H1 (cell line): ENCODE data around the gene MYLK2. TPM values are rescaled to one million over a fixed set of nuclear protein-coding genes. Genes with fewer than 3 reads are reported as not detected.

Experiments used
- CTCF ChIA-PET: fragments of 300-600 bp; sonication (Branson Sonifier 250); formaldehyde crosslinking; loops from one replicate; lab custom pipeline; 2021; ENCODE audit not compliant: partially characterized antibody; lab: Charles Lee
- POLR2A ChIA-PET: fragments of 300-600 bp; sonication (Branson Sonifier 250); formaldehyde crosslinking; loops from one replicate; lab custom pipeline; 2021; ENCODE audit warnings: inconsistent platforms; ENCODE audit not compliant: partially characterized antibody; lab: Charles Lee
- DNase-seq, 2 experiments: peaks; one replicate each; pipeline versions ENCODE4 v3.0.0 to v3.0.0-alpha.2; 2010 to 2022; ENCODE audit warnings: low spot score in 2 of 2, low read depth in 1 of 2, mixed read lengths in 1 of 2
- FAIRE-seq: peaks from 2 replicates; lab custom pipeline; 2011; peaks lifted over from hg19 to GRCh38; lab: Jason Lieb, UNC
- H2AFZ ChIP-seq: 2 replicates; pipeline ENCODE4 v1.8.1; 2012; ENCODE audit warnings: low read length, inconsistent platforms
- H2AK5ac ChIP-seq: 2 replicates; pipeline ENCODE4 v1.6.1; 2013; ENCODE audit warnings: low read depth, low read length
- H2BK120ac ChIP-seq: replicated peaks from 2 replicates; pipeline ENCODE3; 2013; ENCODE audit warnings: low read depth, low read length, inconsistent platforms
- H2BK12ac ChIP-seq: 2 replicates; pipeline ENCODE4 v1.6.1; 2013; ENCODE audit warnings: low read depth, low read length
- H2BK15ac ChIP-seq: 2 replicates; pipeline ENCODE4 v1.6.1; 2013; ENCODE audit warnings: low read length
- H2BK20ac ChIP-seq: 2 replicates; pipeline ENCODE4 v1.6.1; 2013; ENCODE audit warnings: low read length
- H2BK5ac ChIP-seq: 2 replicates; pipeline ENCODE4 v1.6.1; 2013; ENCODE audit warnings: low read depth, low read length
- H3K14ac ChIP-seq: 2 replicates; pipeline ENCODE4 v1.6.1; 2013; ENCODE audit warnings: inconsistent platforms; ENCODE audit not compliant: insufficient read length
- H3K18ac ChIP-seq: 2 replicates; pipeline ENCODE4 v1.6.1; 2013; ENCODE audit warnings: low read length; ENCODE audit errors: extremely low read depth
- H3K23ac ChIP-seq: 2 replicates; pipeline ENCODE4 v1.6.1; 2013; ENCODE audit warnings: inconsistent platforms; ENCODE audit not compliant: insufficient read length
- H3K23me2 ChIP-seq: 2 replicates; pipeline ENCODE4 v1.6.1; 2013; ENCODE audit warnings: low read depth, low read length
- H3K27ac ChIP-seq: 2 replicates; pipeline ENCODE4 v1.6.1; 2011; ENCODE audit warnings: low read depth, low read length, inconsistent platforms
- H3K27me3 ChIP-seq, 4 experiments: replicated peaks in 1 of 4; 1 replicate in 1 of 4; 2 replicates in 3 of 4; pipeline versions ENCODE4 v1.6.1 to v1.8.1; 2011 to 2013; ENCODE audit warnings: low read length in 3 of 4, mild to moderate bottlenecking in 3 of 4, inconsistent platforms in 2 of 4, mixed read lengths in 2 of 4, moderate library complexity in 1 of 4; ENCODE audit not compliant: control insufficient read depth in 3 of 4, insufficient read depth in 3 of 4; ENCODE audit errors: extremely low read depth in 1 of 4
- H3K36me3 ChIP-seq, 4 experiments: 2 replicates each; pipeline versions ENCODE4 v1.6.1 to v1.8.1; 2011 to 2013; ENCODE audit warnings: mild to moderate bottlenecking in 4 of 4, low read length in 3 of 4, moderate library complexity in 2 of 4, control low read depth in 1 of 4, inconsistent platforms in 1 of 4; ENCODE audit not compliant: insufficient read depth in 4 of 4, control insufficient read depth in 2 of 4
- H3K4ac ChIP-seq: replicated peaks from 2 replicates; pipeline ENCODE3; 2013; ENCODE audit warnings: low read length, low read depth, mixed read lengths, inconsistent platforms; ENCODE audit not compliant: insufficient read length
- H3K4me1 ChIP-seq, 4 experiments: replicated peaks in 1 of 4; 1 replicate in 1 of 4; 2 replicates in 3 of 4; pipeline versions ENCODE4 v1.6.1 to v1.8.1; 2011 to 2013; ENCODE audit warnings: low read length in 3 of 4, inconsistent platforms in 2 of 4, mixed read lengths in 1 of 4; ENCODE audit not compliant: insufficient read depth in 4 of 4, control insufficient read depth in 3 of 4
- H3K4me2 ChIP-seq, 2 experiments: 2 replicates each; pipeline versions ENCODE4 v1.6.1 to v1.8.1; 2011 to 2013; ENCODE audit warnings: low read depth in 2 of 2, low read length in 2 of 2, control low read depth in 1 of 2, inconsistent platforms in 1 of 2, mild to moderate bottlenecking in 1 of 2; ENCODE audit not compliant: insufficient read depth in 1 of 2
- H3K4me3 ChIP-seq, 4 experiments: fragments of 200-600, 300-600 bp in 1 of 4; sonication (generic), shearing (Covaris generic), sonication (Bioruptor Twin) in 1 of 4; 2 replicates each; pipeline versions ENCODE4 v1.5.1 to v1.8.1; 2011 to 2016; ENCODE audit warnings: low read length in 4 of 4, low read depth in 3 of 4, control low read depth in 2 of 4, inconsistent platforms in 2 of 4, mild to moderate bottlenecking in 2 of 4, mixed read lengths in 1 of 4, moderate library complexity in 1 of 4; ENCODE audit not compliant: insufficient read depth in 2 of 4; ENCODE audit errors: extremely low read depth in 1 of 4
- H3K56ac ChIP-seq: replicated peaks from 2 replicates; pipeline ENCODE3; 2013; ENCODE audit warnings: low read depth, mild to moderate bottlenecking, mixed read lengths, low read length, inconsistent platforms; ENCODE audit not compliant: insufficient read length
- H3K79me1 ChIP-seq: 2 replicates; pipeline ENCODE4 v1.6.1; 2013; ENCODE audit warnings: low read depth, low read length, control low read depth
- H3K79me2 ChIP-seq, 2 experiments: 2 replicates each; pipeline versions ENCODE4 v1.6.1 to v1.8.1; 2012 to 2013; ENCODE audit warnings: low read length in 2 of 2, mild to moderate bottlenecking in 2 of 2, inconsistent platforms in 1 of 2; ENCODE audit not compliant: insufficient read depth in 2 of 2, control insufficient read depth in 1 of 2
- H3K9ac ChIP-seq, 4 experiments: replicated peaks in 1 of 4; 1 replicate in 1 of 4; 2 replicates in 3 of 4; pipeline versions ENCODE4 v1.6.1 to v1.8.1; 2011 to 2013; ENCODE audit warnings: low read depth in 3 of 4, low read length in 3 of 4, control low read depth in 2 of 4, mild to moderate bottlenecking in 2 of 4, moderate library complexity in 2 of 4, inconsistent platforms in 1 of 4; ENCODE audit errors: extremely low read depth in 1 of 4
- H3K9me3 ChIP-seq, 2 experiments: 2 replicates each; pipeline versions ENCODE4 v1.6.1 to v1.8.1; 2012 to 2013; ENCODE audit warnings: mild to moderate bottlenecking in 2 of 2, moderate library complexity in 2 of 2, control low read depth in 1 of 2, inconsistent platforms in 1 of 2, low read depth in 1 of 2, low read length in 1 of 2, mixed read lengths in 1 of 2; ENCODE audit not compliant: insufficient read depth in 2 of 2
- H4K20me1 ChIP-seq, 2 experiments: replicated peaks in 1 of 2; 2 replicates each; pipeline versions ENCODE3 to v1.8.1; 2011 to 2013; ENCODE audit warnings: inconsistent platforms in 2 of 2, low read length in 2 of 2, mild to moderate bottlenecking in 1 of 2; ENCODE audit not compliant: insufficient read depth in 2 of 2, control insufficient read depth in 1 of 2
- H4K5ac ChIP-seq: 2 replicates; pipeline ENCODE4 v1.6.1; 2013; ENCODE audit warnings: low read length, low read depth, mixed read lengths, inconsistent platforms; ENCODE audit not compliant: insufficient read length
- H4K8ac ChIP-seq: 2 replicates; pipeline ENCODE4 v1.8.0; 2013; ENCODE audit warnings: mild to moderate bottlenecking, moderate library complexity, low read length, inconsistent platforms; ENCODE audit not compliant: insufficient read depth; ENCODE audit errors: extremely low read depth
- H4K91ac ChIP-seq: replicated peaks from 2 replicates; pipeline ENCODE3; 2013; ENCODE audit warnings: low read length, mixed read lengths, inconsistent platforms; ENCODE audit not compliant: insufficient read length
- BCL11A ChIP-seq, 2 experiments: IDR thresholded peaks; one replicate each; pipeline ENCODE4 v1.6.1; 2011; ENCODE audit warnings: low read depth in 2 of 2, low read length in 2 of 2, mild to moderate bottlenecking in 2 of 2
- BRCA1 ChIP-seq: IDR thresholded peaks from 2 replicates; pipeline ENCODE4 v1.6.1; 2012; ENCODE audit warnings: low read depth, low read length, improper control_type of control experiment
- ZNF274 ChIP-seq: IDR thresholded peaks from 2 replicates; pipeline ENCODE4 v1.7.0; 2012; ENCODE audit warnings: low read length, borderline replicate concordance; ENCODE audit errors: extremely low read depth
- WGBS, 2 experiments: shearing (Covaris generic) in 1 of 2; methylation state at CpG; one replicate each; pipeline versions ENCODE4 v1.1.6 to v1.1.7; 2013 to 2015; ENCODE audit warnings: low lambda C conversion rate in 2 of 2, mixed read lengths in 2 of 2, inconsistent platforms in 1 of 2, low coverage in 1 of 2, missing lambda C conversion rate in 1 of 2; ENCODE audit not compliant: insufficient replicate concordance in 2 of 2, insufficient coverage in 1 of 2, insufficient read length in 1 of 2; ENCODE audit errors: extremely low coverage in 1 of 2, missing lambda C conversion rate in 1 of 2; 5-methylcytosine and 5-hydroxymethylcytosine counted together
- polyA plus RNA-seq, 7 experiments: library from polyadenylated mRNA; depleted of rRNA in 3 of 7; stranded (reverse) in 5 of 7; unstranded in 2 of 7; fragments of >200 nt in 5 of 7; fragments of 200-250 nt in 2 of 7; gene quantifications; 1 replicate in 5 of 7; 2 replicates in 1 of 7; 4 replicates in 1 of 7; pipeline versions ENCODE4 v1.2.1 to v1.2.3, GENCODE V29; 2011 to 2013; ENCODE audit warnings: missing spikeins in 2 of 7, mixed read lengths in 2 of 7
- total RNA-seq: library from RNA; stranded (reverse); fragmentation: NEBNext Ultra II Directional; extraction: Animal tissue kit (Norgen Biotek cat#: 25700); gene quantifications from 2 replicates; pipeline ENCODE4 v1.2.1, GENCODE V29; 2021

MYLK2 gene
- total and polyA plus RNA-seq, 2 of the 8 experiments (the other 6 are each of a cell fraction or from before 2014, with no cell fraction given), result 0.22 to 0.26 TPM

DNA sequence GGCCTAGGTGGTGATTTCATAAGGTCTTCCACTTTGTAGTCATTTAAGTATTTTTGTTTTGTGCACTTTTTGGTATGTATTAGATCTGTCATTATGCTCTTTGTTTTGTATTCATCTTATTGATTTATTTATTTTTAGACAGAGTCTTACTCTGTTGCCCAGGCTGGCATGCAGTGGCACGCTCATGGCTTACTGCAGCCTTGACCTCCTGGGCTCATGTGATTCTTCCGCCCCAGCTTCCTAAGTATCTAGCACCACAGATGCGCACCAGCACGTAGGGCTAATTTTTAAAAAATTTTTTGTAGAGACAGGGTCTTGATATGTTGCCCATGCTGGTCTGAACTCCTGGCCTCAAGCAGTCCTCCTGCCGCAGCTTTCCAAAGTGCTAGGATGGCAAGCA is 49.5 kb upstream of the MYLK2 start:
- WGBS, 2 experiments, result 92% methylated on average over 5 of the region's 5 CpGs; no CpG with 5 or more reads in 1 of the 2 experiments
- ChIA-PET POLR2A (no interaction called here), CTCF (no interaction called here)
- Histone ChIP-seq H3K56ac (no peak overlapping the region), H2AFZ (no peak overlapping the region), H4K8ac (no peak overlapping the region), H3K9ac (no peak overlapping the region), H3K14ac (no peak overlapping the region), H3K23me2 (no peaks in the 10 kb centered on the region), H2AK5ac (no peak overlapping the region), H3K9me3 (no peaks in the 10 kb centered on the region), H4K91ac (no peak overlapping the region), H3K4me1 (no peaks in the 10 kb centered on the region; a peak in 1 of 7 replicates), H3K79me2 (0 out of 4 replicates have a peak, but pooled peaks cover 0 to 2% of the 10 kb centered on the region in 2 experiments), H3K27me3 (no peaks in the 10 kb centered on the region), H3K36me3 (peaks cover 33 to 70% (median 49%) of the 10 kb centered on the region in 4 experiments), H3K79me1 (no peaks in the 10 kb centered on the region), H3K4ac (no peak overlapping the region), H3K4me2 (no peak overlapping the region), H2BK12ac (no peak overlapping the region), H2BK15ac (no peak overlapping the region), H2BK20ac (no peak overlapping the region), H3K18ac (no peak overlapping the region), H4K20me1 (peaks cover 0 to 2% of the 10 kb centered on the region in 2 experiments), H2BK120ac (no peak overlapping the region), H2BK5ac (no peak overlapping the region), H3K4me3 (no peak overlapping the region), H4K5ac (no peak overlapping the region), H3K27ac (no peak overlapping the region), H3K23ac (no peak overlapping the region)
- no peak for TF ChIP-seq BRCA1
- TF ChIP-seq BCL11A (IDR thresholded peaks at IDR 0.05; ENCODE audit: low read depth in 2 of 2, low read length in 2 of 2), result no peak
- no peak for TF ChIP-seq ZNF274
- FAIRE-seq (no peak), DNase-seq (no peak)
